Neural progenitor cell (in vitro differentiated cells): ENCODE measurements around the gene GOLGA5.

Experiments used
- CTCF ChIP-seq: fragments of 200-600 bp; sonication (generic); IDR thresholded peaks from 2 replicates; pipeline ENCODE4 v1.5.1; 2017; ENCODE audit warnings: antibody characterized with exemption, mild to moderate bottlenecking
- EZH2 ChIP-seq: fragments of 200-600 bp; sonication (generic); IDR thresholded peaks from 2 replicates; pipeline ENCODE4 v1.6.1; 2017; ENCODE audit warnings: antibody characterized with exemption, mild to moderate bottlenecking, moderate library complexity
- EZH2phosphoT487 ChIP-seq: fragments of 200-600 bp; sonication (generic); IDR thresholded peaks from 2 replicates; pipeline ENCODE4 v1.6.1; 2017; ENCODE audit warnings: antibody characterized with exemption

GRCh38 chr14:92785667-92786426 is 8.3 kb upstream of the GOLGA5 start:
- TF ChIP-seq CTCF (no peak), EZH2 (no peak), EZH2phosphoT487 (no peak)
